Measurements from ENCODE around the gene GJB4. TPM values are rescaled to one million over a fixed set of nuclear protein-coding genes. Genes with fewer than 3 reads are reported as not detected.
A peak's percentile ranks its signal among the peaks of the same experiment; 100 is the strongest.
"Not testable (repeated sequence)": the region's sequence is repeated elsewhere in the genome, so short reads cannot be mapped to it uniquely, and the experiment has no call there.

Gene GJB4
- 0.44 TPM in 1 of 2 replicates, not detected in the other for total RNA-seq (2014; rRNA removed; shearing (Covaris generic); ENCODE audit: low replicate concordance)

- peak; percentile 33 for DNase-seq (ENCODE audit: low read depth)
Measured at GRCh38 chr1:34759503-34760357, at the start of gene GJB4. Gene GJB4 (plus strand): TSS chr1:34759740. CDS start chr1:34761255, 1,515 bp downstream.

GRCh38 chr1:34710812-34711211 lies 48.7 kb upstream of the GJB4 start:
- in situ Hi-C loops (cut with HindIII; ENCODE audit: low pct_unique_long_range_greater_than_20kb, low sequenced_read_pairs): no loop called here
- DNase-seq (ENCODE audit: low read depth): no peak

More at GRCh38 chr1:34759503-34760357, at the start of gene GJB4:
- in situ Hi-C loops (cut with HindIII; ENCODE audit: low pct_unique_long_range_greater_than_20kb, low sequenced_read_pairs): no loop called here

GRCh38 chr1:34711485-34711884 lies 48.1 kb upstream of the GJB4 start:
- no peak for DNase-seq (ENCODE audit: low read depth)
- in situ Hi-C loops (cut with HindIII; ENCODE audit: low pct_unique_long_range_greater_than_20kb, low sequenced_read_pairs): no loop called here

GRCh38 chr1:34712007-34712688 lies 47.4 kb upstream of the GJB4 start:
- no peak for DNase-seq (ENCODE audit: low read depth)
- in situ Hi-C loops (cut with HindIII; ENCODE audit: low pct_unique_long_range_greater_than_20kb, low sequenced_read_pairs): no loop called here

- in situ Hi-C loops (cut with HindIII; ENCODE audit: low pct_unique_long_range_greater_than_20kb, low sequenced_read_pairs): no loop called here
- DNase-seq (ENCODE audit: low read depth): no peak
Measured at GRCh38 chr1:34713443-34713842, 46.1 kb upstream of the GJB4 start.

GRCh38 chr1:34714386-34714785 lies 45.2 kb upstream of the GJB4 start:
- no peak for DNase-seq (ENCODE audit: low read depth)
- in situ Hi-C loops (cut with HindIII; ENCODE audit: low pct_unique_long_range_greater_than_20kb, low sequenced_read_pairs): no loop called here

- no peak for DNase-seq (ENCODE audit: low read depth)
- in situ Hi-C loops (cut with HindIII; ENCODE audit: low pct_unique_long_range_greater_than_20kb, low sequenced_read_pairs): no loop called here
Measured at GRCh38 chr1:34715139-34715538, 44.4 kb upstream of the GJB4 start.

GRCh38 chr1:34721241-34721640 lies 38.3 kb upstream of the GJB4 start:
- no peak for DNase-seq (ENCODE audit: low read depth)
- in situ Hi-C loops (cut with HindIII; ENCODE audit: low pct_unique_long_range_greater_than_20kb, low sequenced_read_pairs): no loop called here

GRCh38 chr1:34721646-34722355 lies 37.7 kb upstream of the GJB4 start:
- in situ Hi-C loops (cut with HindIII; ENCODE audit: low pct_unique_long_range_greater_than_20kb, low sequenced_read_pairs): no loop called here
- DNase-seq (ENCODE audit: low read depth): no peak

GRCh38 chr1:34726861-34727260 lies 32.7 kb upstream of the GJB4 start:
- in situ Hi-C loops (cut with HindIII; ENCODE audit: low pct_unique_long_range_greater_than_20kb, low sequenced_read_pairs): no loop called here
- no peak for DNase-seq (ENCODE audit: low read depth)

- in situ Hi-C loops (cut with HindIII; ENCODE audit: low pct_unique_long_range_greater_than_20kb, low sequenced_read_pairs): no loop called here
- no peak for DNase-seq (ENCODE audit: low read depth)
Measured at GRCh38 chr1:34730485-34730884, 29.1 kb upstream of the GJB4 start.

- DNase-seq (ENCODE audit: low read depth); in situ Hi-C loops (cut with HindIII; ENCODE audit: low pct_unique_long_range_greater_than_20kb, low sequenced_read_pairs): not testable (repeated sequence)
Measured at GRCh38 chr1:34732831-34733230, 26.7 kb upstream of the GJB4 start.

GRCh38 chr1:34736692-34737091 lies 22.8 kb upstream of the GJB4 start:
- DNase-seq (ENCODE audit: low read depth): no peak
- in situ Hi-C loops (cut with HindIII; ENCODE audit: low pct_unique_long_range_greater_than_20kb, low sequenced_read_pairs): no loop called here

GRCh38 chr1:34737236-34737635 lies 22.3 kb upstream of the GJB4 start:
- in situ Hi-C loops (cut with HindIII; ENCODE audit: low pct_unique_long_range_greater_than_20kb, low sequenced_read_pairs); DNase-seq (ENCODE audit: low read depth): not testable (repeated sequence)

- in situ Hi-C loops (cut with HindIII; ENCODE audit: low pct_unique_long_range_greater_than_20kb, low sequenced_read_pairs): no loop called here
- no peak for DNase-seq (ENCODE audit: low read depth)
Measured at GRCh38 chr1:34739613-34740012, 19.9 kb upstream of the GJB4 start.

- no peak for DNase-seq (ENCODE audit: low read depth)
- in situ Hi-C loops (cut with HindIII; ENCODE audit: low pct_unique_long_range_greater_than_20kb, low sequenced_read_pairs): no loop called here
Measured at GRCh38 chr1:34740161-34740868, 19.2 kb upstream of the GJB4 start.

GRCh38 chr1:34742667-34743270 lies 16.8 kb upstream of the GJB4 start:
- peak; percentile 56 for DNase-seq (ENCODE audit: low read depth)
- in situ Hi-C loops (cut with HindIII; ENCODE audit: low pct_unique_long_range_greater_than_20kb, low sequenced_read_pairs): no loop called here

GRCh38 chr1:34743775-34744174 lies 15.8 kb upstream of the GJB4 start:
- in situ Hi-C loops (cut with HindIII; ENCODE audit: low pct_unique_long_range_greater_than_20kb, low sequenced_read_pairs): no loop called here
- no peak for DNase-seq (ENCODE audit: low read depth)

Measured in Caki2 (cell line).